OCI-LY7 (cell line): Measurements from ENCODE around the gene FNBP1. TPM values are rescaled to one million over a fixed set of nuclear protein-coding genes. Genes with fewer than 3 reads are reported as not detected.

Experiments
- BruUV-seq: library from RNA; stranded (reverse); fragments of 400-500 nt; replicated peaks from 2 replicates; lab custom pipeline; 2021; lab: Mats Ljungman, UMichigan
- CTCF ChIA-PET: fragments of 300-600 bp; sonication (Branson Sonifier 250); formaldehyde crosslinking; loops from one replicate; lab custom pipeline; 2022; ENCODE audit warnings: antibody characterized with exemption; ENCODE audit not compliant: unreplicated experiment; lab: Charles Lee
- POLR2A ChIA-PET: fragments of 300-600 bp; sonication (Branson Sonifier 250); formaldehyde crosslinking; loops from one replicate; lab custom pipeline; 2022; ENCODE audit warnings: antibody characterized with exemption; lab: Charles Lee
- DNase-seq: peaks from one replicate; pipeline ENCODE4 v3.0.0-alpha.2; 2015; ENCODE audit warnings: low spot score
- H2AFZ ChIP-seq: fragments of 200-600 bp; sonication (generic), shearing (Covaris generic); 2 replicates; pipeline ENCODE4 v1.6.1; 2014; ENCODE audit warnings: mild to moderate bottlenecking, antibody characterized with exemption, low read length, moderate library complexity
- H3K27ac ChIP-seq: fragments of 200-600 bp; sonication (generic); 2 replicates; pipeline ENCODE4 v1.5.1; 2014; ENCODE audit warnings: mixed run types, low read depth, mild to moderate bottlenecking, moderate library complexity, low read length, inconsistent platforms; ENCODE audit not compliant: poor library complexity, severe bottlenecking
- H3K36me3 ChIP-seq: fragments of 200-600 bp; sonication (generic); 2 replicates; pipeline ENCODE4 v1.6.1; 2014; ENCODE audit warnings: mild to moderate bottlenecking, antibody characterized with exemption, low read length, moderate library complexity, mixed read lengths; ENCODE audit not compliant: insufficient read depth
- H3K4me1 ChIP-seq: fragments of 200-600 bp; sonication (generic); 2 replicates; pipeline ENCODE4 v1.5.1; 2014; ENCODE audit warnings: mild to moderate bottlenecking, low read length; ENCODE audit not compliant: insufficient read depth, poor library complexity, severe bottlenecking
- H3K4me2 ChIP-seq: fragments of 200-600 bp; sonication (generic); 2 replicates; pipeline ENCODE4 v1.6.1; 2014; ENCODE audit warnings: mild to moderate bottlenecking, low read length
- H3K4me3 ChIP-seq: fragments of 200-600 bp; sonication (generic); 2 replicates; pipeline ENCODE4 v1.5.1; 2014; ENCODE audit warnings: mild to moderate bottlenecking, low read depth, low read length; ENCODE audit not compliant: poor library complexity, severe bottlenecking
- H3K79me2 ChIP-seq: fragments of 200-600 bp; sonication (generic); 2 replicates; pipeline ENCODE4 v1.6.1; 2016; ENCODE audit warnings: low read depth, mild to moderate bottlenecking, low read length, moderate library complexity, mixed read lengths; ENCODE audit not compliant: insufficient read depth
- H3K9me2 ChIP-seq: fragments of 200-600 bp; sonication (generic); 2 replicates; pipeline ENCODE4 v1.6.1; 2016; ENCODE audit warnings: mild to moderate bottlenecking, low read length, mixed read lengths; ENCODE audit not compliant: insufficient read depth
- H3K9me3 ChIP-seq: fragments of 200-600 bp; sonication (generic); 2 replicates; pipeline ENCODE4 v1.6.1; 2014; ENCODE audit warnings: mild to moderate bottlenecking, mixed run types, low read length, mixed read lengths
- H4K20me1 ChIP-seq: fragments of 200-600 bp; sonication (generic); 2 replicates; pipeline ENCODE4 v1.6.1; 2014; ENCODE audit warnings: mild to moderate bottlenecking, antibody characterized with exemption, low read length, moderate library complexity, mixed read lengths; ENCODE audit not compliant: insufficient read depth
- EZH2phosphoT487 ChIP-seq: fragments of 200-600 bp; sonication (generic); IDR thresholded peaks from 2 replicates; pipeline ENCODE4 v1.6.1; 2018; ENCODE audit warnings: low read depth, borderline replicate concordance, mild to moderate bottlenecking, mixed run types, antibody characterized with exemption, low read length, moderate library complexity, mixed read lengths
- intact Hi-C: fragments of 100-400 bp; cut with micrococcal nuclease; formaldehyde crosslinking; loops from one replicate; pipeline ENCODE4 v1.10.0; 2022; ENCODE audit not compliant: unreplicated experiment
- total RNA-seq, 2 experiments: library from RNA; depleted of rRNA in 1 of 2; stranded (reverse); fragments of >200 nt in 1 of 2; shearing (Covaris generic) in 1 of 2; gene quantifications; 2 replicates each; pipeline ENCODE4 v1.2.3, GENCODE V29; 2014 to 2022
- TF ChIP-seq, protein P1 (sequence below): fragments of 200-600 bp; sonication (generic); conservative IDR thresholded peaks from 2 replicates; pipeline ENCODE4 v1.5.1; 2014; ENCODE audit warnings: mild to moderate bottlenecking, antibody characterized with exemption, low read length, moderate library complexity, mixed read lengths

The FNBP1 gene
- total RNA-seq, 2 experiments from 2014 or later: 93.3 to 164 TPM

DNA sequence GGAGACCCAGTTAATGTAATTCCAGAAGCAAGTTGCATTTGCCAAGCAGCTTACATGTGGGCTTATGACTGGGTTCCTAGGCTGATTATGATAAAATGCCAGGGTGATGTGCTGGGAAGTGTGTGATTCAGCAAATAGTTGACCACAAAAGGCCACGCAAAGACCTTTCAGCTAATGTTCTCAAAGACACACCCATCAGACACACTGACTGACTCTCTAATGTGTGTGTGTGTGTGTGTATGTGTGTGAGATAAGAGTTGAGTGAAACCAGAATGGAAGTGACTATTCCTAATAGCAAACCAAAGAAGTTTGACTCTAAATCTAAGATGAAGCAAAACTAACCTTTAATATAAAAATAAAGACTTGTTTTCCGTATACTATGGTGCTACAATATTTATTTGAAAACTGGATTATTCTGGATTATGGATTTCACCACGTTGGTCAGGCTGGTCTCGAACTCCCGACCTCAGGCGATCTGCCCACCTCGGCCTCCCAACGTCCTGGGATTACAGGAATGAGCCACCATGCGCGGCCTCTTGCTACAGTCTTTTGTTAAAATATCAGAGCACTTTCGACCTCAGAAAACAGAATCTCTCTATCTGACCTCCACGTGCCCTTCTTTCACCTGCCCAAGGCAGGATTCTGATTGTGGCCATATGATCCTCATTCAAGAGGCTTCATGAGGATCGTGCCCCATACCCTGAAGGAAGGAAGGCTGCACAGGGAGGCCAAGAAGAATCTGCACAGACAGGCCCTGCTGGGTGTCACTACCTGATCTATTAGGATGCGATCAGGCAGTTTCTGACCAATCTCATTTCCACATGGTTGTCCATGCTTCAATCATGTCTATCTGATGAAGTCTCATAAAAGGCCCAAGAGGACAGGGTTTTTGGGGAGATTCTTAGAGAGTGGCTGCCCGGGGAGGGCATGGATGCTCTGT lies 132.1 kb downstream of the FNBP1 start:
- Histone ChIP-seq H3K79me2 (no peaks in the 10 kb centered on the region), H3K4me1 (no peaks in the 10 kb centered on the region), H2AFZ (no peak overlapping the region), H3K27ac (no peak overlapping the region), H4K20me1 (no peaks in the 10 kb centered on the region; the same call in 1 of the 2 replicates), H3K36me3 (peaks cover 80% of the 10 kb centered on the region), H3K4me3 (no peak overlapping the region), H3K9me2 (no peaks in the 10 kb centered on the region), H3K4me2 (no peak overlapping the region), H3K9me3 (no peaks in the 10 kb centered on the region)
- intact Hi-C loops: no loop called here
- CTCF ChIA-PET: no interaction called here
- POLR2A ChIA-PET: interaction anchor here (0.6 kb wide), 1 partner anchor 47 kb away, joined by 3 read pairs; no protein-coding TSS in a partner anchor
- TF ChIP-seq, protein P1, sequence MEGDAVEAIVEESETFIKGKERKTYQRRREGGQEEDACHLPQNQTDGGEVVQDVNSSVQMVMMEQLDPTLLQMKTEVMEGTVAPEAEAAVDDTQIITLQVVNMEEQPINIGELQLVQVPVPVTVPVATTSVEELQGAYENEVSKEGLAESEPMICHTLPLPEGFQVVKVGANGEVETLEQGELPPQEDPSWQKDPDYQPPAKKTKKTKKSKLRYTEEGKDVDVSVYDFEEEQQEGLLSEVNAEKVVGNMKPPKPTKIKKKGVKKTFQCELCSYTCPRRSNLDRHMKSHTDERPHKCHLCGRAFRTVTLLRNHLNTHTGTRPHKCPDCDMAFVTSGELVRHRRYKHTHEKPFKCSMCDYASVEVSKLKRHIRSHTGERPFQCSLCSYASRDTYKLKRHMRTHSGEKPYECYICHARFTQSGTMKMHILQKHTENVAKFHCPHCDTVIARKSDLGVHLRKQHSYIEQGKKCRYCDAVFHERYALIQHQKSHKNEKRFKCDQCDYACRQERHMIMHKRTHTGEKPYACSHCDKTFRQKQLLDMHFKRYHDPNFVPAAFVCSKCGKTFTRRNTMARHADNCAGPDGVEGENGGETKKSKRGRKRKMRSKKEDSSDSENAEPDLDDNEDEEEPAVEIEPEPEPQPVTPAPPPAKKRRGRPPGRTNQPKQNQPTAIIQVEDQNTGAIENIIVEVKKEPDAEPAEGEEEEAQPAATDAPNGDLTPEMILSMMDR: no peak
- no peak for TF ChIP-seq EZH2phosphoT487
- no peak for DNase-seq
- BruUV-seq: no TSS peak

DNA sequence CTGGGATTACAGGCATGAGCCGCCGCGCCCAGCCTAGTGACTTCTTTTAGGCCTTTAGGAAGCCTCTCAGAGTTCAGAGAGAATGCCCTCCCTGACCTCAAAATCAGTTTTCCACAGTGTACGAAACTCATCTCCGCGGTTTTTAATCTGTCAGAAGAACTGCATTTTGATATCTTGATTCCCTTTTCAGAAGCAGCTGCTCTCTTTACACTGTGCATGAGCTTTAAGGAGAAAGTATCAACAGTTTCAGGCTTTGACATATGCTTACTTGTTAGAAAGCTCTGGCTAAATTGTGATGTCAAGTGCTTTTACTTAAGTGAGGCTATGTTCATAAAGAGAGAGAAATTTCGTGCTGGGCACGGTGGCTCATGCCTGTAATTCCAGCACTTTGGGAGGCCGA lies 133.1 kb downstream of the FNBP1 start:
- Histone ChIP-seq H3K27ac (no peak overlapping the region), H3K36me3 (peaks cover 79% of the 10 kb centered on the region), H3K4me1 (no peaks in the 10 kb centered on the region), H3K79me2 (no peaks in the 10 kb centered on the region), H3K9me3 (no peaks in the 10 kb centered on the region), H2AFZ (no peak overlapping the region), H4K20me1 (no peaks in the 10 kb centered on the region), H3K9me2 (no peaks in the 10 kb centered on the region), H3K4me3 (no peak overlapping the region), H3K4me2 (no peak overlapping the region)
- no TSS peak for BruUV-seq
- CTCF ChIA-PET: no interaction called here
- TF ChIP-seq, protein P1: no peak
- TF ChIP-seq EZH2phosphoT487: no peak
- DNase-seq: no peak
- POLR2A ChIA-PET: no interaction called here
- intact Hi-C loops: no loop called here

DNA sequence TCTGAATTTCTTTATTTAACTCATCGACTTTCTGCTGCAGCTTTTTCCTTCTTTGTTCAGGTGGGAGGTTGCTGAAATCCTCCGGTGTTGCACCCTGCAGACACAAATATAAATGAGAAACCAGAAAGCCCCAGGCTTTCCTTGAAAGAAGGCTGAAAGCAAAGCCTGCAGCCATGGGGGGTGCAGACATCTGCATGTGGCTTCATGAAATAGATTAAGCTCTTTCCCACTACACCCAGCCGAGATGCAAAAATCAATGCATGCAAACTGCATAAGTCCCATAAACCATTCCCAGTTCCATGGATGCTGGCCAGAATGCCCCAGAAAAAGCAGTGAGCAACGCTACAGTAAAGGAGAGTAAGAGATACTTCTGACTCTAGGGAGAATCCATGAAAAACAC lies 134.1 kb downstream of the FNBP1 start:
- H3K4me3 ChIP-seq: no peak overlapping the region
- no peak for DNase-seq
- no peaks in the 10 kb centered on the region for H4K20me1 ChIP-seq
- H3K4me1 ChIP-seq: no peaks in the 10 kb centered on the region
- H2AFZ ChIP-seq: no peak overlapping the region
- no peaks in the 10 kb centered on the region for H3K9me2 ChIP-seq
- no peak for TF ChIP-seq EZH2phosphoT487
- ChIA-PET POLR2A (no interaction called here), CTCF (no interaction called here)
- peaks cover 82% of the 10 kb centered on the region for H3K36me3 ChIP-seq
- no TSS peak for BruUV-seq
- no peak overlapping the region for H3K27ac ChIP-seq
- H3K4me2 ChIP-seq: no peak overlapping the region
- H3K79me2 ChIP-seq: no peaks in the 10 kb centered on the region
- intact Hi-C loops: no loop called here
- H3K9me3 ChIP-seq: no peaks in the 10 kb centered on the region
